HG03469 (cell line): ENCODE results near the gene TBATA.
"Not testable (repeated sequence)": the region's sequence is repeated elsewhere in the genome, so short reads cannot be mapped to it uniquely, and the experiment has no call there.

Experiments used
- ATAC-seq: cut with Tn5 transposase; IDR thresholded peaks from one replicate; pipeline ENCODE4 v1.9.1; 2021; ENCODE audit warnings: mild to moderate bottlenecking, moderate library complexity, moderate number of reproducible peaks; ENCODE audit not compliant: unreplicated experiment

TBATA gene

GRCh38 chr10:70779511-70780369 lies 5.4 kb downstream of the TBATA start:
- ATAC-seq: no peak

GRCh38 chr10:70779088-70779487 lies 6.1 kb downstream of the TBATA start:
- ATAC-seq: no peak

GRCh38 chr10:70778267-70778924 lies 6.8 kb downstream of the TBATA start:
- ATAC-seq: no peak

GRCh38 chr10:70777063-70777875 lies 7.9 kb downstream of the TBATA start:
- ATAC-seq: no peak

GRCh38 chr10:70776455-70777005 lies 8.6 kb downstream of the TBATA start:
- ATAC-seq: no peak

- ATAC-seq: no peak
Observed at GRCh38 chr10:70775679-70776454, 9.3 kb downstream of the TBATA start.

GRCh38 chr10:70774810-70775678 lies 10.1 kb downstream of the TBATA start:
- no peak for ATAC-seq

GRCh38 chr10:70773965-70774809 lies 11.0 kb downstream of the TBATA start:
- no peak for ATAC-seq

GRCh38 chr10:70773461-70773860 lies 11.7 kb downstream of the TBATA start:
- ATAC-seq: no peak

GRCh38 chr10:70772627-70773026 lies 12.6 kb downstream of the TBATA start:
- ATAC-seq: no peak

- ATAC-seq: no peak
Observed at GRCh38 chr10:70771311-70772194, 13.6 kb downstream of the TBATA start.

GRCh38 chr10:70770516-70770915 lies 14.7 kb downstream of the TBATA start:
- ATAC-seq: not testable (repeated sequence)

- ATAC-seq: no peak
Observed at GRCh38 chr10:70770001-70770400, 15.2 kb downstream of the TBATA start.

GRCh38 chr10:70769121-70769520 lies 16.1 kb downstream of the TBATA start:
- ATAC-seq: no peak

GRCh38 chr10:70768026-70768685 lies 17.0 kb downstream of the TBATA start:
- not testable (repeated sequence) for ATAC-seq

GRCh38 chr10:70765794-70766594 lies 19.2 kb downstream of the TBATA start:
- no peak for ATAC-seq
